ENCODE results near the gene DPEP2.
"Not testable (repeated sequence)": the region's sequence is repeated elsewhere in the genome, so short reads cannot be mapped to it uniquely, and the experiment has no call there.

The DPEP2 gene

GRCh38 chr16:67975321-67976105, 23.8 kb downstream of the DPEP2 start:
- DNase-seq = no peak

- DNase-seq = not testable (repeated sequence)
Measured at GRCh38 chr16:67972285-67972684, 27.0 kb downstream of the DPEP2 start.

GRCh38 chr16:67971111-67971510, 28.2 kb downstream of the DPEP2 start:
- no peak for DNase-seq

- no peak for DNase-seq
Measured at GRCh38 chr16:67969254-67970039, 29.8 kb downstream of the DPEP2 start.

GRCh38 chr16:67968400-67969253, 30.7 kb downstream of the DPEP2 start, which contains the start of gene SLC12A4:
Gene SLC12A4 (minus strand): TSS chr16:67968637. CDS start chr16:67968553, 84 bp downstream.
- DNase-seq = peak; percentile 85

GRCh38 chr16:67967958-67968399, 31.3 kb downstream of the DPEP2 start:
- DNase-seq = peak; percentile 41

- DNase-seq = peak; percentile 22
Measured at GRCh38 chr16:67967183-67967957, 31.9 kb downstream of the DPEP2 start.

GRCh38 chr16:67966549-67967182, 32.6 kb downstream of the DPEP2 start:
- DNase-seq = peak; percentile 19

GRCh38 chr16:67965668-67966548, 33.4 kb downstream of the DPEP2 start:
- DNase-seq = no peak

- DNase-seq = no peak
Measured at GRCh38 chr16:67964477-67965131, 34.7 kb downstream of the DPEP2 start.

- no peak for DNase-seq
Measured at GRCh38 chr16:67963662-67964321, 35.5 kb downstream of the DPEP2 start.

- DNase-seq = no peak
Measured at GRCh38 chr16:67963292-67963661, 36.0 kb downstream of the DPEP2 start.

GRCh38 chr16:67962135-67962534, 37.1 kb downstream of the DPEP2 start:
- DNase-seq = no peak

- no peak for DNase-seq
Measured at GRCh38 chr16:67961551-67961957, 37.7 kb downstream of the DPEP2 start.

- DNase-seq = no peak
Measured at GRCh38 chr16:67959536-67960329, 39.6 kb downstream of the DPEP2 start.

GRCh38 chr16:67957622-67958021, 41.7 kb downstream of the DPEP2 start:
- DNase-seq = no peak

GRCh38 chr16:67954421-67955196, 44.7 kb downstream of the DPEP2 start:
- DNase-seq = no peak

All from fibroblast of upper back skin (primary cell).